SK-N-SH treated with all-trans-retinoic acid at 6 μM for 48 hours (cell line): ENCODE results near the gene SECISBP2.

Experiments
- ATAC-seq: fragments of 200-7000 bp; cut with Tn5 transposase; 3 replicates; pipeline ENCODE4 v1.9.1; 2020; ENCODE audit warnings: mild to moderate bottlenecking, moderate library complexity
- ARNTL ChIP-seq: fragments of 450-650 bp; formaldehyde crosslinking; IDR thresholded peaks from 2 replicates; pipeline ENCODE4 v1.5.0; 2020; ENCODE audit warnings: low read depth, mild to moderate bottlenecking, moderate library complexity, borderline replicate concordance
- BACH2 ChIP-seq: fragments of 250-450 bp; sonication (Bioruptor Pico); IDR thresholded peaks from 2 replicates; pipeline ENCODE4 v1.9.0; 2021; ENCODE audit warnings: mild to moderate bottlenecking, borderline replicate concordance
- CREB5 ChIP-seq: fragments of 250-450 bp; sonication (Bioruptor Pico); IDR thresholded peaks from 2 replicates; pipeline ENCODE4 v1.5.1; 2020; ENCODE audit warnings: low read depth, mild to moderate bottlenecking, moderate library complexity
- CSDC2 ChIP-seq: fragments of 250-450 bp; sonication (Bioruptor Pico); IDR thresholded peaks from 2 replicates; pipeline ENCODE4 v1.5.0; 2020; ENCODE audit warnings: mild to moderate bottlenecking, moderate library complexity
- CSRNP3 ChIP-seq: fragments of 250-450 bp; sonication (Bioruptor Pico); IDR thresholded peaks from 2 replicates; pipeline ENCODE4 v1.5.1; 2021; ENCODE audit warnings: mild to moderate bottlenecking, moderate library complexity
- ESRRG ChIP-seq: fragments of 250-450 bp; sonication (Bioruptor Pico); IDR thresholded peaks from 2 replicates; pipeline ENCODE4 v1.6.1; 2021; ENCODE audit warnings: mild to moderate bottlenecking
- GLIS3 ChIP-seq: fragments of 250-450 bp; sonication (Bioruptor Pico); IDR thresholded peaks from 2 replicates; pipeline ENCODE4 v1.5.0; 2020; ENCODE audit warnings: mild to moderate bottlenecking, moderate library complexity
- OSR1 ChIP-seq: fragments of 250-450 bp; sonication (Bioruptor Pico); IDR thresholded peaks from 2 replicates; pipeline ENCODE4 v1.8.0; 2022; ENCODE audit warnings: moderate library complexity, mild to moderate bottlenecking, inconsistent platforms
- PATZ1 ChIP-seq: fragments of 250-450 bp; sonication (Bioruptor Pico); IDR thresholded peaks from 2 replicates; pipeline ENCODE4 v1.8.0; 2020; ENCODE audit warnings: mild to moderate bottlenecking, moderate library complexity, borderline replicate concordance
- POU6F1 ChIP-seq: fragments of 250-450 bp; sonication (Bioruptor Pico); IDR thresholded peaks from 2 replicates; pipeline ENCODE4 v1.8.0; 2021; ENCODE audit warnings: low read depth, mild to moderate bottlenecking, moderate library complexity, borderline replicate concordance
- PPARA ChIP-seq: fragments of 250-450 bp; sonication (Bioruptor Pico); IDR thresholded peaks from 2 replicates; pipeline ENCODE4 v1.5.0; 2020; ENCODE audit warnings: mild to moderate bottlenecking, borderline replicate concordance
- RARB ChIP-seq: fragments of 250-450 bp; sonication (Bioruptor Pico); IDR thresholded peaks from 2 replicates; pipeline ENCODE4 v1.8.0; 2021; ENCODE audit warnings: mild to moderate bottlenecking, moderate library complexity
- SNAI2 ChIP-seq: fragments of 250-450 bp; sonication (Bioruptor Pico); IDR thresholded peaks from 2 replicates; pipeline ENCODE4 v1.5.0; 2020; ENCODE audit warnings: mild to moderate bottlenecking, moderate library complexity
- TCF4 ChIP-seq: fragments of 250-450 bp; sonication (Bioruptor Pico); IDR thresholded peaks from 2 replicates; pipeline ENCODE4 v1.8.0; 2021; ENCODE audit warnings: mild to moderate bottlenecking, moderate library complexity, borderline replicate concordance
- TOX ChIP-seq: fragments of 250-450 bp; sonication (Bioruptor Pico); IDR thresholded peaks from 2 replicates; pipeline ENCODE4 v1.8.0; 2021; ENCODE audit warnings: mild to moderate bottlenecking, moderate library complexity, borderline replicate concordance
- TSHZ2 ChIP-seq: fragments of 250-450 bp; sonication (Bioruptor Pico); IDR thresholded peaks from 2 replicates; pipeline ENCODE4 v1.5.0; 2020; ENCODE audit warnings: mild to moderate bottlenecking, moderate library complexity
- ZC3H10 ChIP-seq: fragments of 250-450 bp; sonication (Bioruptor Pico); IDR thresholded peaks from 2 replicates; pipeline ENCODE4 v1.5.1; 2021; ENCODE audit warnings: mild to moderate bottlenecking, moderate library complexity
- ZFP3 ChIP-seq: fragments of 250-450 bp; sonication (Bioruptor Pico); IDR thresholded peaks from 2 replicates; pipeline ENCODE4 v1.5.0; 2020; ENCODE audit warnings: mild to moderate bottlenecking, moderate library complexity
- ZFP30 ChIP-seq: fragments of 450-650 bp; formaldehyde crosslinking; IDR thresholded peaks from 2 replicates; pipeline ENCODE4 v1.5.0; 2022; ENCODE audit warnings: mild to moderate bottlenecking, moderate library complexity
- ZNF565 ChIP-seq: fragments of 450-650 bp; formaldehyde crosslinking; conservative IDR thresholded peaks from 2 replicates; pipeline ENCODE4 v1.5.0; 2020; ENCODE audit warnings: low read depth, mild to moderate bottlenecking, moderate library complexity
- ZNF70 ChIP-seq: fragments of 450-650 bp; formaldehyde crosslinking; IDR thresholded peaks from 2 replicates; pipeline ENCODE4 v1.5.0; 2020; ENCODE audit warnings: mild to moderate bottlenecking, moderate library complexity
- ZNF8 ChIP-seq: fragments of 450-650 bp; formaldehyde crosslinking; IDR thresholded peaks from 2 replicates; pipeline ENCODE4 v1.5.0; 2020; ENCODE audit warnings: mild to moderate bottlenecking, moderate library complexity

The SECISBP2 gene

GRCh38 chr9:89317282-89317681 lies 1.0 kb upstream of the SECISBP2 start:
- ATAC-seq, result no peak
- no peak for TF ChIP-seq ESRRG
- no peak for TF ChIP-seq CSRNP3 (CRISPR knock-in tag)
- TF ChIP-seq PPARA (CRISPR knock-in tag), result no peak
- no peak for TF ChIP-seq ZNF70
- TF ChIP-seq GLIS3 (CRISPR knock-in tag), result no peak
- no peak for TF ChIP-seq ZNF8 (CRISPR knock-in tag)
- TF ChIP-seq OSR1 (CRISPR knock-in tag), result no peak
- no peak for TF ChIP-seq ZC3H10 (CRISPR knock-in tag)
- no peak for TF ChIP-seq TSHZ2 (CRISPR knock-in tag)
- TF ChIP-seq POU6F1 (CRISPR knock-in tag), result no peak
- TF ChIP-seq RARB (CRISPR knock-in tag), result no peak
- no peak for TF ChIP-seq ZFP30
- TF ChIP-seq BACH2 (CRISPR knock-in tag), result no peak
- TF ChIP-seq TOX (CRISPR knock-in tag), result no peak
- TF ChIP-seq CSDC2 (CRISPR knock-in tag), result no peak
- no peak for TF ChIP-seq SNAI2 (CRISPR knock-in tag)
- TF ChIP-seq ARNTL (CRISPR knock-in tag), result no peak
- no peak for TF ChIP-seq CREB5 (CRISPR knock-in tag)
- TF ChIP-seq ZFP3 (CRISPR knock-in tag), result no peak
- no peak for TF ChIP-seq TCF4 (CRISPR knock-in tag)
- TF ChIP-seq, all 23 proteins: peak for 0

- ATAC-seq, result peak; percentile 20
- TF ChIP-seq ZFP3 (CRISPR knock-in tag), result no peak
- no peak for TF ChIP-seq RARB (CRISPR knock-in tag)
- no peak for TF ChIP-seq ZNF565 (CRISPR knock-in tag)
- no peak for TF ChIP-seq OSR1 (CRISPR knock-in tag)
- no peak for TF ChIP-seq ZC3H10 (CRISPR knock-in tag)
- TF ChIP-seq TCF4 (CRISPR knock-in tag), result no peak
- TF ChIP-seq TSHZ2 (CRISPR knock-in tag), result no peak
- no peak for TF ChIP-seq PATZ1 (CRISPR knock-in tag)
- TF ChIP-seq CSDC2 (CRISPR knock-in tag), result no peak
- TF ChIP-seq CSRNP3 (CRISPR knock-in tag), result no peak
Measured at GRCh38 chr9:89319015-89319905, 960 bp downstream of the SECISBP2 start.
